ENCODE results near the gene GORASP1. TPM values are rescaled to one million over a fixed set of nuclear protein-coding genes. Genes with fewer than 3 reads are reported as not detected.
A peak's percentile ranks its signal among the peaks of the same experiment; 100 is the strongest.

The GORASP1 gene
- total RNA-seq, 1 experiment from 2014 or later: 50.2 TPM

GRCh38 chr3:39125841-39126500 lies 18.5 kb upstream of the GORASP1 start:
- DNase-seq (ENCODE audit: low read depth): peak; percentile 24

- DNase-seq (ENCODE audit: low read depth): peak; percentile 23
These were observed 17.7 kb upstream of the GORASP1 start for GRCh38 chr3:39124876-39125840.

GRCh38 chr3:39122813-39123212 lies 15.4 kb upstream of the GORASP1 start:
- DNase-seq (ENCODE audit: low read depth): no peak

- no peak for DNase-seq (ENCODE audit: low read depth)
These were observed 14.2 kb upstream of the GORASP1 start for GRCh38 chr3:39121621-39122020.

- no peak for DNase-seq (ENCODE audit: low read depth)
These were observed 11.7 kb upstream of the GORASP1 start for GRCh38 chr3:39118931-39119660.

- DNase-seq (ENCODE audit: low read depth): no peak
These were observed 10.7 kb upstream of the GORASP1 start for GRCh38 chr3:39118079-39118478.

- no peak for DNase-seq (ENCODE audit: low read depth)
These were observed 8.4 kb upstream of the GORASP1 start for GRCh38 chr3:39115870-39116269.

GRCh38 chr3:39114456-39114855 lies 7.0 kb upstream of the GORASP1 start:
- no peak for DNase-seq (ENCODE audit: low read depth)

GRCh38 chr3:39113291-39113690 lies 5.9 kb upstream of the GORASP1 start:
- no peak for DNase-seq (ENCODE audit: low read depth)

- DNase-seq (ENCODE audit: low read depth): no peak
These were observed 5.1 kb upstream of the GORASP1 start for GRCh38 chr3:39112535-39112934.

- DNase-seq (ENCODE audit: low read depth): no peak
These were observed 4.7 kb upstream of the GORASP1 start for GRCh38 chr3:39112113-39112512.

GRCh38 chr3:39110041-39110639 lies 2.7 kb upstream of the GORASP1 start:
- no peak for DNase-seq (ENCODE audit: low read depth)

GRCh38 chr3:39109086-39109485 lies 1.7 kb upstream of the GORASP1 start:
- no peak for DNase-seq (ENCODE audit: low read depth)

GRCh38 chr3:39108200-39108710 lies 828 bp upstream of the GORASP1 start:
- DNase-seq (ENCODE audit: low read depth): no peak

- peak; percentile 47 for DNase-seq (ENCODE audit: low read depth)
These were observed 508 bp downstream of the GORASP1 start for GRCh38 chr3:39106851-39107387.

GRCh38 chr3:39106281-39106811 lies 1.1 kb downstream of the GORASP1 start:
- peak; percentile 22 for DNase-seq (ENCODE audit: low read depth)

- DNase-seq (ENCODE audit: low read depth): no peak
These were observed 1.8 kb downstream of the GORASP1 start for GRCh38 chr3:39105687-39106063.

GRCh38 chr3:39104961-39105686 lies 2.3 kb downstream of the GORASP1 start:
- DNase-seq (ENCODE audit: low read depth): peak; percentile 45

GRCh38 chr3:39103791-39104552 lies 3.5 kb downstream of the GORASP1 start:
- no peak for DNase-seq (ENCODE audit: low read depth)

GRCh38 chr3:39103324-39103693 lies 4.1 kb downstream of the GORASP1 start:
- DNase-seq (ENCODE audit: low read depth): no peak
